Hindlimb muscle (tissue), 1 donor: ENCODE data around the gene PWWP2B. TPM values are rescaled to one million over a fixed set of nuclear protein-coding genes. Genes with fewer than 3 reads are reported as not detected.
"Not testable (repeated sequence)": the region's sequence is repeated elsewhere in the genome, so short reads cannot be mapped to it uniquely, and the experiment has no call there.

Experiments used
- DNase-seq: peaks from one replicate; pipeline ENCODE4 v3.0.0-alpha.2; 2013
- polyA plus RNA-seq: library from polyadenylated mRNA; unstranded; fragments of 120-200 nt; gene quantifications from one replicate; pipeline ENCODE4 v1.2.1, GENCODE V29; 2013; ENCODE audit not compliant: insufficient read length

The PWWP2B gene
- polyA plus RNA-seq, 1 donor = 19.9 TPM

DNA sequence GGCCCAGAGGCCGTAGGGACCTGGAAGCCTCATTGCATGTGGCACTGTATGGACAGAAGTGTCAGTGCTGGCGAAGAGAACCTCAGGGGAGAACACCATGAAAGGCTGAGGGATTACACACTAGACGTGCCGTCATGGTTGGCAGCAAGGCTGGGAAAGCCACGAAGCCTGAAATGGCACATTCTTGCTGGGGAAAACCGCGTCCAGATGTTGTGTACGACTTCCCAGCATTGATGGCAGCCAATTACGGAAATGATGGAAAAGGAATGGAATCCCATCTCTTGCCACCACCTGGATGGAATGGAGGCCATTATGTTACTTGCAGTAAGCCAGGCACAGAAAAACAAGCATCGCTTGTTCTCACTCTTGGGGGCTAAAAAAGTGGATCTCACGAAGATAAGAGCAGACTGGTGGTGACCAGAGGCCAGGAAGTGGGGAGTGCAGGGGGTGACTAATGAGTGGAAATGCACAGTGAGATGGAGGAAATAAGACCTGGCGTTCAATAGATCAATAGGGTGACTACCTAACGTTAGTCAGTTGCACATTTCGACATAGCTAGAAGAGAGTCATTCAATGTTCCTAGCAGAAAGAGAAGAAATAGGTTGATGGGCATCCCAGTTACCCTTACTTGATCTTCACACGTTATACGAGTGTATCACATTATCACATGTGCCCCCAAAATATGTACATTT, 14.6 kb upstream of the PWWP2B start:
- no peak for DNase-seq

- no peak for DNase-seq
These were observed 13.9 kb upstream of the PWWP2B start for GRCh38 chr10:132383101-132383500.

DNA sequence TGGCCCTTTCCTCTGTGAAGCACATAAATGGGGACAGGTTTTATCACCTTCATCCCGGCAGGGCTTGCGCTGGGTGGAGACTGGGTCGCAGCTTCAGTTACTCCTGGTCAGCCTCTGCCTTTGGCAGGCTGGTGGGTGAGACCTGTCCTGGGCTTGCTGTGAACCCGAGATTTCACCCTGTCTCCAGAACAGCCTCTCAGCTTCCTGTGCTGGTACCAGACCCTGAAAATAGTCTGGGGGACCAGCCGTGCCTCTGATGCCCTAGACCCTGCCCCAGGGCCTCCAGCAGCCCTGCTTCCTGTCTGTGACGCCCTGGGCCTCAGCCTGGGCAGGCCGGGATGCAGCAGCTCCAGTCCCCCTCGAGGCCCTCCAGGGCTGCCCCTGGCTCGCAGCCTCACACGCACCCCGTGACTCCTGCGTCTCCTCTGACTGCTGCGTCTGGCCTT, 13.2 kb upstream of the PWWP2B start:
- no peak for DNase-seq

- no peak for DNase-seq
These were observed 12.2 kb upstream of the PWWP2B start for GRCh38 chr10:132384618-132385388.

DNA sequence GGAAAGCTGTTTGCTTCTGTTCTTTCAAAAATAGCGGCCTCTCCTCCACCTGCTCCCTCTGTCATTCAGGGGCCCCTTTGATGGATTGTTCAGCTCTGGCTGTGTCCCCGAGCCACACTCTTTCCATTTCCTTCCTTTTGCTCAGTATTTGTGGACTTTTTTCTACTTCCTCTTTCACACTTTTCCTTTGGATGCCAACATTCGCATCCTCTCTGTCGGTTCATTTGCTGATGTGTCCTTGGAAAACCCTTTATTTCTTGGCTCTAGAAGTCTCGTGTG, 11.7 kb upstream of the PWWP2B start:
- no peak for DNase-seq

- DNase-seq = no peak
These were observed 11.1 kb upstream of the PWWP2B start for GRCh38 chr10:132385721-132386418.

- DNase-seq = no peak
These were observed 10.6 kb upstream of the PWWP2B start for GRCh38 chr10:132386419-132386831.

DNA sequence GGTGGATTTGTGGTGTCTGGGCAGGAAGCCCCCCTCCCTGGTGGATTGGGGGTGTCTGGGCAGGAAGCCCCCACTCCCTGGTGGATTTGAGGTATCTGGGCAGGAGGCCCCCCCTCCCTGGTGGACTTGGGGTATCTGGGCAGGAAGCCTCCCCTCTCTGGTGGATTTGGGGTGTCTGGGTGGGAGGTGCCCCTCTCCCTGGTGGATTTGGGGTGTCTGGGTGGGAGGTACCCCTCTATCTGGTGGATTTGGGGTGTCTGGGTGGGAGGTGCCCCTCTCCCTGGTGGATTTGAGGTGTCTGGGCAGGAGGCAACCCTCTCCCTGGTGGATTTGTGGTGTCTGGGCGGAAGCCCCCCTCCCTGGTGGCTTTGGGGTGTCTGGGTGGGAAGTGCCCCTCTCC, 10.1 kb upstream of the PWWP2B start:
- not testable (repeated sequence) for DNase-seq

GRCh38 chr10:132387764-132388210, 9.2 kb upstream of the PWWP2B start:
- DNase-seq = peak; percentile 62

- DNase-seq = no peak
These were observed 8.0 kb upstream of the PWWP2B start for GRCh38 chr10:132388891-132389432.

GRCh38 chr10:132389433-132390169, 7.4 kb upstream of the PWWP2B start:
- DNase-seq = no peak

DNA sequence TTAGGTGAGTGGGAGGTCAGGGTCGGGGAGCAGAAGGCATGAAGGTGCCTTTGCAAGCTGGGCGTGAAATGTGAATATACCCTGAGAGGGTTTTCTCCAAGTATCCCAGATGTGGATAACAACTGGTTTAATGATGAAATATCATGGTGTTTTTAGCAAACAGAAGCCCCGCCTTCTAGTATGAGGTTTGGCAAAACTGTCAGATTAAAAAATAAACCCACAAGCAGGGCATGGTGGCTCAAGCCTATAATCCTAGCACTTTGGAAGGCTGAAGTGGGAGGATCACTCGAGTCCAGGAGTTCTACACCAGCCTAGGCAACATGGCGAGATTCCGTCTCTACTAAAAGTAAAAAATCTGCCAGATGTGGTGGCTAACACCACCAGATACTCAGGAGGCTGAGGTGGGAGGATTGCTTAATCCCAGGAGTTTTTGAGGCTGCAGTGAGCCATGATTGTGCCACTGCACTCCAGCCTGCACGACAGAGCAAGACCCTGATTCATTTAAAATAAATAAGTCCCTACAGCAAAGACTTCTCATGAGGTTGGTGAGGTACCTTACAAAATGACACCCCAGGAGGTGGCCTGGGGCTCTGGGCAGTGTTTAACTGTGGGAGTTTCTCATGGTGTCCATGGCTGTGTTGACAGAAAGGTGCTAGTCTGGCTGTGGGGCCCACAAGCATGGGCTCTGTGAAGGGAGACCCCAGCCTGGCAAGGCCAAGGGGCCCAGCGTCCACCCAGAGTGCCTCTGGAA, 6.7 kb upstream of the PWWP2B start:
- no peak for DNase-seq

DNA sequence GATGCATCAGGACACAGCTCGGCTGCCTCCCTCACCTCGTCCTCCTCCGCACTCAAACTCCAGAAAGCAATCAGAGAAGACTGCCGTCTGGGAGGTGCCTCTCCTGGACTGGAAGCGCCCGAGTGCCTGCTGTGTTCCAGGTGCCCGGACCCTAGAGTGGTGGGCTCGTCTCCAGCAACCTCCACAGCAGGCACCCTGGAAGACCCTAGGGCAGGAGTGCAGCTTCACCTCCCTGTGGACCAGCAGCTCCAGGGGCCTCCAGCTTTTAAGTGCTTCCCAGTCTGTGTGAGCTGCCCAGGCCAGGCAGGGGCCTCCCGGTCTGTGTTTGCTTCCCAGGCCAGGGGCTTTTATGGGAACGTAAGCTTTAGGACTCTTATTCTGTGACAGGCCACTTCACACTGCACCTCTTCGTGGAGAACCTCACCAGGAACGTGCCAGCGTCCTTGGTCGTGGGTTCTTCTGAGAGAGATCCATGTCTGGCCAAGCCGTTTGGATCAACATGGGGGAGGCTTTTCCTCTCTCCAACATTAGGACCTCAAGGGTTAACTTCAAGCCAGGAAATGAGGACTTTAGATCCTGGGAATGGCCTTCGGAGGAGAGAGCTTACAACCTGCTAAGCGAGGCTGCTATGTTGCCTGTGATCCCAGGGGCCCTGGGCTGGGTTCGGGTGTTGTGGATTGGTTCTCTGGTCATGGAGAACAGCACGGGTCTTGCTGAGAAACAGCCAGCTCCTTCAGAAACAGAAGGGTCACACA, 5.9 kb upstream of the PWWP2B start:
- DNase-seq = no peak

DNA sequence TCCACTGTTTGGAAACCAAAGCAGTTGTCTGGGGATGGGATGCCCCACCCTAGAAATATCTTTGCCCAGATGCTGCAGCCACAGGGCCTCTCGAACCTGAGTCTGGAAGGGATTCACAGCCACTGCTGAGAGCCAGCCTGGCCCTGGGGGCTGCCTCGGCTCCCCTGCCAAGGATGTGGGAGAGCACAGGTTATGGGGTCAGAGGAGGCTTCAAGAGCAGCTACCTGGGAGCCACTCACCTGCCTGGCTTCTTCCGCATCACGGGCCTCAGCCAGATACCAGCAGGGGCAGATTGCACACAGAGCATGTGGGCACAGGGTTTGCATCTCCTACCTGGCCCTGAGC, 5.4 kb upstream of the PWWP2B start:
- DNase-seq = no peak

DNA sequence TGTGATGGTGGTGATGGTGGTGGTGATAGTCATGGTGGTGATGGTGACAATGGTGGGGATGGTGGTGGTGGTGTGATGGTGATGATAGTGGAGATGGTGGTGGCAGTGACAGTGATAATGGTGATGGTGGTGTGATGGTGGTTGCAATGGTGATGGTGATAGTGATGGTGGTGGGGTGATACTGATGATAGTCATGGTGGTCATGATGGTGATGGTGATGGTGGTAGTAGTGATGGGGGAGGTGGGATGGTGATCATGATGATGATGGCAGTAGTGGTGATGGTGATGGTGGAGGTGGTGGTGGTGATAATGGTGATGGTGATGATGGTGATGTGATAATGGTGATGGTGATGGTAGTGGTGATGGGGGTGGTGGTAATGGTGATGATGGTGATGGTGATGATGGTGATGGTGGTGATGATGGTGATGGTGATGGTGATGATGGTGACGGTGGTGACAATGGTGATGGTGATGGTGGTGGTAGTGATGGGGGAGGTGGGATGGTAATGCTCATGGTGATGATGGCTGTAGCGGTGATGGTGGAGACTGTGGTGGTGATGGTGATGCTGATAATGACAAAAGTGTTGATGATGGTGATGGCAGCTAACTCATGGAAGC, 4.7 kb upstream of the PWWP2B start:
- no peak for DNase-seq

DNA sequence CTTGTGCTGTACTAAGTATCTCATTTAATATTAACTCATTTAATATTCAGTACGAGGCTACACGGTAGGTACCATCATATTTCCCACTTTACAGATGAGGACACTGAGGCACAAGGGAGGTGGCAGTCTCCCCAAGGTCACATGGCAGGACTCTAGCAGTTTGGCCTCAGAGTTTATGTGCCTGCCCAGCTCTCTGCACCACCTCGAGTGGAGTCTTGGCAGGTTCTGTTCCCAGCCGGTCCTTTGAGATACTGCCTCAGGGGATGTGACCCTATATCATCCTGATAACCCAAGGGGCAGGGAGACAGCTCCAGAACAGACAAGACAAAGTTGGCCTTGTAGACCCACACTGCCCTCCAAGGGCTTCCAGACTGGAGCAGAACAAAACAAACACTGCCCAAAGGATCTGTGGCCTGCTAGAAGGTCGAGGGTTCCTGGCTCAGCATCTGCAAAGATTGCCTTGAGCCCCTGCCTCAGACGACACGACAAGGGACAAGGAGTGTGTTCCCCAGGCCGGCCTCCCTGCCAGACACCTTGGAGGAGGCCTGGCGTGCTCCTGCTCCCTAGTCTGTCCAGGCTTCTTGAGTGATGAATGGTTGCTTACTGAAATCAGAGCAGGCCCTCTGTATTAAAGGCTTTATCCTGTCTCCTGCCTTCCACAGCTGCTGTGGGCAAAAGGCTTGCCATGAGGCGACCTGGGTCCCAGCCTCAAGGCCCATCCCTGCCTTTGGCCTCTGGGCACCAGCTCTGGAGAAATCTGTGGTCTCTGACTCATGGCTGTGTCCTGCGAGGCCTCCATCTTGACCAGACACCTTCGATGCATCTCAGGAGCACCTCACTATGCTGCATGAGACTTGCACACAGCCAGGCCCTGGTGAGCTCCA, 3.9 kb upstream of the PWWP2B start:
- DNase-seq = no peak

GRCh38 chr10:132393695-132394181, 3.3 kb upstream of the PWWP2B start:
- DNase-seq = no peak

GRCh38 chr10:132394201-132394811, 2.7 kb upstream of the PWWP2B start:
- DNase-seq = no peak
